Suprapubic skin (tissue), 4 donors: ENCODE results near the gene HMGCS2. TPM values are rescaled to one million over a fixed set of nuclear protein-coding genes. Genes with fewer than 3 reads are reported as not detected.

ENCODE experiments used
- DNase-seq, 2 donors: peaks; one replicate each; pipeline ENCODE4 v3.0.0-alpha.2; 2019; ENCODE audit warnings: low spot score in 2 of 2
- H3K27ac ChIP-seq: fragments of 200-600 bp; sonication (generic); one replicate; pipeline ENCODE4 v1.5.1; 2019
- H3K27me3 ChIP-seq: fragments of 200-600 bp; sonication (generic); one replicate; pipeline ENCODE4 v1.5.1; 2019
- H3K36me3 ChIP-seq: fragments of 200-600 bp; sonication (generic); one replicate; pipeline ENCODE4 v1.5.1; 2019
- H3K4me1 ChIP-seq: fragments of 200-600 bp; sonication (generic); one replicate; pipeline ENCODE4 v1.5.1; 2019
- H3K4me3 ChIP-seq: fragments of 200-600 bp; sonication (generic); one replicate; pipeline ENCODE4 v1.5.1; 2019; ENCODE audit warnings: mild to moderate bottlenecking
- H3K9me3 ChIP-seq: fragments of 200-600 bp; sonication (generic); one replicate; pipeline ENCODE4 v1.5.1; 2019
- CTCF ChIP-seq, 2 donors: fragments of 200-600 bp in 1 of 2; fragments of 450-650 bp in 1 of 2; sonication (generic) in 1 of 2; IDR thresholded peaks; one replicate each; pipeline ENCODE4 v1.5.1; 2016 to 2019; ENCODE audit warnings: antibody characterized with exemption in 2 of 2, mild to moderate bottlenecking in 1 of 2, moderate library complexity in 1 of 2
- EP300 ChIP-seq: sonication (generic); formaldehyde crosslinking; IDR thresholded peaks from one replicate; pipeline ENCODE4 v1.6.1; 2017; ENCODE audit warnings: antibody characterized with exemption
- POLR2A ChIP-seq, 2 donors: fragments of 450-650 bp; IDR thresholded peaks; one replicate each; pipeline ENCODE4 v1.6.1; 2017; ENCODE audit warnings: antibody characterized with exemption in 2 of 2, mild to moderate bottlenecking in 2 of 2, moderate library complexity in 2 of 2
- POLR2AphosphoS5 ChIP-seq, 3 donors: sonication (generic); formaldehyde crosslinking; IDR thresholded peaks; one replicate each; pipeline ENCODE4 v1.6.1; 2017; ENCODE audit warnings: antibody characterized with exemption in 3 of 3
- WGBS: methylation state at CpG from one replicate; pipeline ENCODE4 v1.1.5; 2018; 5-methylcytosine and 5-hydroxymethylcytosine counted together
- total RNA-seq, 4 donors: library from RNA; depleted of rRNA; stranded (reverse); fragments of >200 nt; gene quantifications; one replicate each; pipeline ENCODE4 v1.1.0, GENCODE V29; 2016

The HMGCS2 gene
- total RNA-seq, 4 donors from 2014 or later: 20.9 to 389 (median 33.5) TPM

GRCh38 chr1:119797162-119797561 is 28.5 kb upstream of the HMGCS2 start:
- Histone ChIP-seq H3K4me1 (no peaks in the 10 kb centered on the region), H3K36me3 (no peaks in the 10 kb centered on the region), H3K4me3 (no peak overlapping the region), H3K9me3 (no peaks in the 10 kb centered on the region), H3K27me3 (no peaks in the 10 kb centered on the region), H3K27ac (no peak overlapping the region)
- 94% methylated on average over 1 of the region's 1 CpG for WGBS
- DNase-seq: no peak
- TF ChIP-seq POLR2AphosphoS5 (IDR thresholded peaks at IDR 0.05): no peak
- no peak for TF ChIP-seq EP300
- no peak for TF ChIP-seq CTCF (IDR thresholded peaks at IDR 0.05)
- no peak for TF ChIP-seq POLR2A (IDR thresholded peaks at IDR 0.05)

GRCh38 chr1:119795261-119796200 is 26.8 kb upstream of the HMGCS2 start:
- DNase-seq: no peak

GRCh38 chr1:119794876-119795240 is 26.2 kb upstream of the HMGCS2 start:
- 75% methylated on average over 3 of the region's 3 CpGs for WGBS
- no peaks in the 10 kb centered on the region for H3K9me3 ChIP-seq
- H3K4me3 ChIP-seq: no peak overlapping the region
- no peaks in the 10 kb centered on the region for H3K27me3 ChIP-seq
- H3K4me1 ChIP-seq: no peaks in the 10 kb centered on the region
- no peaks in the 10 kb centered on the region for H3K36me3 ChIP-seq
- DNase-seq: no peak
- TF ChIP-seq CTCF (IDR thresholded peaks at IDR 0.05) (no peak), POLR2A (IDR thresholded peaks at IDR 0.05) (no peak), POLR2AphosphoS5 (IDR thresholded peaks at IDR 0.05) (no peak), EP300 (no peak)
- H3K27ac ChIP-seq: no peak overlapping the region

More at GRCh38 chr1:119795261-119796200, 26.8 kb upstream of the HMGCS2 start:
- Histone ChIP-seq H3K27ac (no peak overlapping the region), H3K36me3 (no peaks in the 10 kb centered on the region), H3K27me3 (no peaks in the 10 kb centered on the region), H3K4me1 (no peaks in the 10 kb centered on the region), H3K9me3 (no peaks in the 10 kb centered on the region), H3K4me3 (no peak overlapping the region)
- 71% methylated on average over 7 of the region's 9 CpGs for WGBS
- TF ChIP-seq CTCF (IDR thresholded peaks at IDR 0.05) (no peak), POLR2AphosphoS5 (IDR thresholded peaks at IDR 0.05) (no peak), EP300 (no peak), POLR2A (IDR thresholded peaks at IDR 0.05) (no peak)

GRCh38 chr1:119794230-119794875 is 25.6 kb upstream of the HMGCS2 start:
- Histone ChIP-seq H3K4me1 (no peaks in the 10 kb centered on the region), H3K27ac (no peak overlapping the region), H3K4me3 (no peak overlapping the region), H3K27me3 (no peaks in the 10 kb centered on the region), H3K36me3 (no peaks in the 10 kb centered on the region), H3K9me3 (no peaks in the 10 kb centered on the region)
- WGBS: 71% methylated on average over 8 of the region's 8 CpGs
- no peak for TF ChIP-seq POLR2AphosphoS5 (IDR thresholded peaks at IDR 0.05)
- TF ChIP-seq CTCF (IDR thresholded peaks at IDR 0.05): no peak
- no peak for TF ChIP-seq POLR2A (IDR thresholded peaks at IDR 0.05)
- no peak for TF ChIP-seq EP300
- no peak for DNase-seq

GRCh38 chr1:119791377-119791776 is 22.7 kb upstream of the HMGCS2 start:
- Histone ChIP-seq H3K27me3 (no peaks in the 10 kb centered on the region), H3K4me3 (no peak overlapping the region), H3K9me3 (no peaks in the 10 kb centered on the region), H3K36me3 (no peaks in the 10 kb centered on the region), H3K27ac (no peak overlapping the region), H3K4me1 (no peaks in the 10 kb centered on the region)
- DNase-seq: no peak
- WGBS: 97% methylated on average over 4 of the region's 4 CpGs
- no peak for TF ChIP-seq POLR2A (IDR thresholded peaks at IDR 0.05)
- TF ChIP-seq EP300: no peak
- no peak for TF ChIP-seq POLR2AphosphoS5 (IDR thresholded peaks at IDR 0.05)
- no peak for TF ChIP-seq CTCF (IDR thresholded peaks at IDR 0.05)
